ENCODE data around the gene SETD6. TPM values are rescaled to one million over a fixed set of nuclear protein-coding genes. Genes with fewer than 3 reads are reported as not detected.

SETD6 gene
- total RNA-seq, 1 experiment from 2014 or later: 19.5 TPM

GRCh38 chr16:58492066-58492465 lies 23.3 kb upstream of the SETD6 start:
- intact Hi-C loops (cut with micrococcal nuclease): no loop called here
- Mint-ChIP-seq H3K9me3 (ENCODE audit: unreplicated experiment) (no peaks in the 10 kb centered on the region), H3K27me3 (ENCODE audit: insufficient read depth, unreplicated experiment) (no peaks in the 10 kb centered on the region), H3K27ac (ENCODE audit: low read depth, unreplicated experiment) (no peak overlapping the region), H3K36me3 (ENCODE audit: insufficient read depth, unreplicated experiment) (no peaks in the 10 kb centered on the region), H3K4me3 (ENCODE audit: unreplicated experiment) (no peak overlapping the region), H3K4me1 (ENCODE audit: insufficient read depth, unreplicated experiment) (no peaks in the 10 kb centered on the region)
- no TSS peak for BruUV-seq (replicated peaks)
- DNase-seq (ENCODE audit: unreplicated experiment): no peak
- TF ChIP-seq, protein P1, sequence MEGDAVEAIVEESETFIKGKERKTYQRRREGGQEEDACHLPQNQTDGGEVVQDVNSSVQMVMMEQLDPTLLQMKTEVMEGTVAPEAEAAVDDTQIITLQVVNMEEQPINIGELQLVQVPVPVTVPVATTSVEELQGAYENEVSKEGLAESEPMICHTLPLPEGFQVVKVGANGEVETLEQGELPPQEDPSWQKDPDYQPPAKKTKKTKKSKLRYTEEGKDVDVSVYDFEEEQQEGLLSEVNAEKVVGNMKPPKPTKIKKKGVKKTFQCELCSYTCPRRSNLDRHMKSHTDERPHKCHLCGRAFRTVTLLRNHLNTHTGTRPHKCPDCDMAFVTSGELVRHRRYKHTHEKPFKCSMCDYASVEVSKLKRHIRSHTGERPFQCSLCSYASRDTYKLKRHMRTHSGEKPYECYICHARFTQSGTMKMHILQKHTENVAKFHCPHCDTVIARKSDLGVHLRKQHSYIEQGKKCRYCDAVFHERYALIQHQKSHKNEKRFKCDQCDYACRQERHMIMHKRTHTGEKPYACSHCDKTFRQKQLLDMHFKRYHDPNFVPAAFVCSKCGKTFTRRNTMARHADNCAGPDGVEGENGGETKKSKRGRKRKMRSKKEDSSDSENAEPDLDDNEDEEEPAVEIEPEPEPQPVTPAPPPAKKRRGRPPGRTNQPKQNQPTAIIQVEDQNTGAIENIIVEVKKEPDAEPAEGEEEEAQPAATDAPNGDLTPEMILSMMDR (IDR thresholded peaks at IDR 0.05; ENCODE audit: unreplicated experiment): no peak
- ChIA-PET CTCF (interaction anchor here (0.8 to 6.6 kb wide), 2 partner anchors 25 to 155 kb away, joined by 4 to 72 read pairs; no protein-coding TSS in a partner anchor), POLR2A (interaction anchor here (0.6 kb wide), 1 partner anchor 86 kb away, joined by 3 read pairs; no protein-coding TSS in a partner anchor)

GRCh38 chr16:58492735-58493134 lies 22.6 kb upstream of the SETD6 start:
- no peak overlapping the region for H3K27ac Mint-ChIP-seq (ENCODE audit: low read depth, unreplicated experiment)
- no peak for DNase-seq (ENCODE audit: unreplicated experiment)
- POLR2A ChIA-PET: interaction anchor here (0.6 kb wide), 1 partner anchor 87 kb away, joined by 3 read pairs; no protein-coding TSS in a partner anchor

DNA sequence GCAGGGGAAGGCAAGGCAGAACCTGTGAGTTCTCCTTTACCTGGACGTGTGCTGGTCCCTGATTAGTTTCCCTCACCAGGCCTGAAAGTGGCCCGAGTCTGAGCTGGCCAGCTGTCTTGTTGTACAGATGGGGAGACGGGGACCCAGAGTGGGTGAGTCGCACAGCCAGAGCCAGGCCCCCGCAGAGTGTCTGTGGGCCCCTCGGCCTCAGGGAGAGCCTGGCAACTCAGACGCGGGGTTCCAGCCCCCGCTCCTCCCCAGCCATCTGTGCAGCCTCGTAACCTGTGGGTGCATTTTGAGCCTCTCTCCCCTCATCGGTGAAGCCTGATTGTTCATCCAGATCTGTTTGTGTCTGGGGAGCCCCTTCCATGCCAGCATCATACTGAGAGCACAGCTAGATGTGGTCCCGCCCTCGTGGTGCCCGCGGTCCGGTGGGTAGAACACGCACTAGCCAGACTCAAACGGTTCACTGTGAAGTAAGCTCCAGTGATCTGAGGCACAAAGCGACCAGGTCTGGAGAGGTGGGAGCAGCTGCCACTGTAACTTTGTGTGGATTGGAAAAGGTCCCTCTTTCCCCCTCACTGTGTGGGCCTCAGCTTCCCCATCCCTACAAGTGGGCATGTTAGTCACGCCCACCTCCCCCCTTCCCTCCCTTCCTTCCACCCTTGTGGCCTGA lies 21.4 kb upstream of the SETD6 start:
- POLR2A ChIA-PET: no interaction called here
- Mint-ChIP-seq H3K4me1 (ENCODE audit: insufficient read depth, unreplicated experiment) (no peaks in the 10 kb centered on the region), H3K4me3 (ENCODE audit: unreplicated experiment) (no peak overlapping the region), H3K27ac (ENCODE audit: low read depth, unreplicated experiment) (no peak overlapping the region), H3K27me3 (ENCODE audit: insufficient read depth, unreplicated experiment) (no peaks in the 10 kb centered on the region), H3K9me3 (ENCODE audit: unreplicated experiment) (no peaks in the 10 kb centered on the region), H3K36me3 (ENCODE audit: insufficient read depth, unreplicated experiment) (peaks cover 5% of the 10 kb centered on the region)
- CTCF ChIA-PET: interaction anchor here (0.5 to 6.6 kb wide), 6 partner anchors 8 to 261 kb away, joined by 3 to 72 read pairs (median 5); no protein-coding TSS in a partner anchor
- no TSS peak for BruUV-seq (replicated peaks)
- DNase-seq (ENCODE audit: unreplicated experiment): no peak
- intact Hi-C loops (cut with micrococcal nuclease): no loop called here
- TF ChIP-seq, protein P1 (IDR thresholded peaks at IDR 0.05; ENCODE audit: unreplicated experiment): no peak

More at GRCh38 chr16:58492735-58493134, 22.6 kb upstream of the SETD6 start:
- H3K36me3 Mint-ChIP-seq (ENCODE audit: insufficient read depth, unreplicated experiment): peaks cover 2% of the 10 kb centered on the region
- no peaks in the 10 kb centered on the region for H3K4me1 Mint-ChIP-seq (ENCODE audit: insufficient read depth, unreplicated experiment)
- no TSS peak for BruUV-seq (replicated peaks)
- H3K27me3 Mint-ChIP-seq (ENCODE audit: insufficient read depth, unreplicated experiment): no peaks in the 10 kb centered on the region
- intact Hi-C loops (cut with micrococcal nuclease): no loop called here
- TF ChIP-seq, protein P1 (IDR thresholded peaks at IDR 0.05; ENCODE audit: unreplicated experiment): no peak
- no peak overlapping the region for H3K4me3 Mint-ChIP-seq (ENCODE audit: unreplicated experiment)
- CTCF ChIA-PET: interaction anchor here (0.9 to 6.6 kb wide), 4 partner anchors 12 to 156 kb away, joined by 3 to 72 read pairs (median 4); no protein-coding TSS in a partner anchor
- no peaks in the 10 kb centered on the region for H3K9me3 Mint-ChIP-seq (ENCODE audit: unreplicated experiment)

DNA sequence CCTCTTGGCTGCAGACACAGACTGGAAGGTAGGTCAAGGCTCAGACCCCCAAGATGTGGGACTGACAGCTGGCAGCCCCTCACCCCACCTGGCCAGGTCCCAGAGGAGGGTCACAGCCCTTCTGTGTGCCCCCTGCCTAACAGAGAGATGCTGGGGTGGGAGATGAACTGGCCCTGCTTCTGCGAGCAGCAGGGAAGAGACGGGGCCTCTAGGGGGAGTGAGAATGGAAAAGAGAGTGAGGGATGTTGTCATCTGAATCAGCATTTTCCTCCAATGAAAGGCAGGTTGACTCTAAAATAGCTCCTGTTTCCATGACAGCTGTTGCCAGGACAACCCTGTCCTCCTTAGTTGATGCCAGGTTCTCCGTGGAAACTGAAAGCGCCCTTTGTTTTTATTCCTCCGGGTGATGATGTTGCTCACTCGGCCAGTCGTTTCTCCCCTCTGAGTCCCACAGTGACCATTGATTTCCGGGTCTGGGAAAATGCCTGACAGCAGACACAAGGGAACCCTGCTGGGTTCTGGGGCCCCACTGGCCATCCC lies 20.3 kb upstream of the SETD6 start:
- Mint-ChIP-seq H3K4me1 (ENCODE audit: insufficient read depth, unreplicated experiment) (no peaks in the 10 kb centered on the region), H3K36me3 (ENCODE audit: insufficient read depth, unreplicated experiment) (peaks cover 5% of the 10 kb centered on the region), H3K9me3 (ENCODE audit: unreplicated experiment) (no peaks in the 10 kb centered on the region), H3K27ac (ENCODE audit: low read depth, unreplicated experiment) (no peak overlapping the region), H3K4me3 (ENCODE audit: unreplicated experiment) (no peak overlapping the region), H3K27me3 (ENCODE audit: insufficient read depth, unreplicated experiment) (no peaks in the 10 kb centered on the region)
- intact Hi-C loops (cut with micrococcal nuclease): loop anchor here (5.0 kb wide), 1 partner anchor 167 kb away; no protein-coding TSS in a partner anchor
- TF ChIP-seq, protein P1 (IDR thresholded peaks at IDR 0.05; ENCODE audit: unreplicated experiment): peak; percentile 42
- POLR2A ChIA-PET: interaction anchor here (0.6 kb wide), 1 partner anchor 158 kb away, joined by 3 read pairs; no protein-coding TSS in a partner anchor
- no TSS peak for BruUV-seq (replicated peaks)
- CTCF ChIA-PET: interaction anchor here (0.6 to 6.6 kb wide), 13 partner anchors 9 to 233 kb away, joined by 3 to 72 read pairs (median 3); partner anchors contain the start of gene SLC38A7
- peak; percentile 86 for DNase-seq (ENCODE audit: unreplicated experiment)

Measured in MCF 10A (cell line).